Panc1 (cell line): ENCODE measurements around the gene SDC3. TPM values are rescaled to one million over a fixed set of nuclear protein-coding genes. Genes with fewer than 3 reads are reported as not detected.
A peak's percentile ranks its signal among the peaks of the same experiment; 100 is the strongest.

ENCODE experiments used
- ATAC-seq: fragments of 200-7000 bp; cut with Tn5 transposase; 2 replicates; pipeline ENCODE4 v1.9.1; 2020; ENCODE audit warnings: mild to moderate bottlenecking, moderate library complexity
- BruUV-seq: library from RNA; stranded (reverse); fragments of 400-500 nt; replicated peaks from 2 replicates; lab custom pipeline; 2021; lab: Mats Ljungman, UMichigan
- CTCF ChIA-PET: fragments of 300-600 bp; sonication (Branson Sonifier 250); formaldehyde crosslinking; loops from one replicate; lab custom pipeline; 2022; ENCODE audit warnings: antibody characterized with exemption; lab: Charles Lee
- POLR2A ChIA-PET: fragments of 300-600 bp; sonication (Branson Sonifier 250); formaldehyde crosslinking; loops from one replicate; lab custom pipeline; 2022; ENCODE audit warnings: antibody characterized with exemption; lab: Charles Lee
- DNase-seq: peaks from one replicate; pipeline ENCODE4 v3.0.0-alpha.2; 2010; ENCODE audit warnings: low read depth, low spot score
- H3K27ac ChIP-seq: 2 replicates; pipeline ENCODE4 v1.5.1; 2011; ENCODE audit warnings: mild to moderate bottlenecking, low read length, inconsistent platforms
- H3K27me3 ChIP-seq: fragments of 200-500 bp; sonication (Bioruptor generic); 2 replicates; pipeline ENCODE4 v1.6.0; 2014; ENCODE audit warnings: low read length, inconsistent platforms; ENCODE audit not compliant: control insufficient read depth, insufficient read depth
- H3K36me3 ChIP-seq: fragments of 200-500 bp; sonication (Bioruptor generic); 2 replicates; pipeline ENCODE4 v1.5.1; 2014; ENCODE audit warnings: inconsistent platforms, mild to moderate bottlenecking, low read length, moderate library complexity; ENCODE audit not compliant: control insufficient read depth, insufficient read depth
- H3K4me1 ChIP-seq: 2 replicates; pipeline ENCODE4 v1.5.1; 2011; ENCODE audit warnings: inconsistent platforms, mild to moderate bottlenecking, low read length, moderate library complexity; ENCODE audit not compliant: control insufficient read depth, insufficient read depth
- H3K4me3 ChIP-seq, 2 experiments: 2 replicates each; pipeline ENCODE4 v1.5.1; 2011 to 2012; ENCODE audit warnings: low read depth in 2 of 2, low read length in 2 of 2, mild to moderate bottlenecking in 2 of 2, inconsistent platforms in 1 of 2, moderate library complexity in 1 of 2
- H3K9me3 ChIP-seq: fragments of 200-500 bp; sonication (Bioruptor generic); 2 replicates; pipeline ENCODE4 v1.5.1; 2014; ENCODE audit warnings: low read depth, mild to moderate bottlenecking, inconsistent platforms, low read length, moderate library complexity; ENCODE audit not compliant: control insufficient read depth, insufficient read depth
- CTCF ChIP-seq: fragments of 450-650 bp; IDR thresholded peaks from 2 replicates; pipeline ENCODE4 v1.5.1; 2017; ENCODE audit warnings: mild to moderate bottlenecking
- POLR2AphosphoS5 ChIP-seq: IDR thresholded peaks from 2 replicates; pipeline ENCODE4 v1.6.1; 2012; ENCODE audit warnings: mild to moderate bottlenecking, low read depth, low read length, moderate library complexity
- REST ChIP-seq, 2 experiments: IDR thresholded peaks; 2 replicates each; pipeline ENCODE4 v1.6.1; 2011 to 2012; ENCODE audit warnings: low read depth in 2 of 2, control low read depth in 1 of 2, low read length in 1 of 2, mild to moderate bottlenecking in 1 of 2, moderate library complexity in 1 of 2; ENCODE audit not compliant: insufficient read depth in 1 of 2
- SIN3A ChIP-seq: IDR thresholded peaks from 2 replicates; pipeline ENCODE4 v1.6.1; 2012; ENCODE audit warnings: low read depth, mild to moderate bottlenecking, low read length, moderate library complexity, borderline replicate concordance; ENCODE audit not compliant: insufficient read depth
- TCF7L2 ChIP-seq: IDR thresholded peaks from 2 replicates; pipeline ENCODE4 v1.6.1; 2011; ENCODE audit warnings: mild to moderate bottlenecking, low read depth, low read length, inconsistent platforms
- in situ Hi-C: cut with HindIII; loops from 2 replicates; pipeline ENCODE4 v1.10.0; 2016; ENCODE audit warnings: low sequenced_read_pairs, low pct_unique_long_range_greater_than_20kb
- intact Hi-C: fragments of 100-400 bp; cut with micrococcal nuclease; formaldehyde crosslinking; loops from one replicate; pipeline ENCODE4 v1.10.0; 2022; ENCODE audit not compliant: unreplicated experiment
- total RNA-seq: library from RNA; stranded (reverse); gene quantifications from one replicate; pipeline ENCODE4 v1.2.1, GENCODE V29; 2021; ENCODE audit not compliant: unreplicated experiment

SDC3 gene
- total RNA-seq, 1 experiment from 2014 or later: 36.1 TPM

- TF ChIP-seq TCF7L2: no peak
- TF ChIP-seq POLR2AphosphoS5: no peak
- no peak for TF ChIP-seq CTCF
- no peak for TF ChIP-seq SIN3A
- no peak for TF ChIP-seq REST (IDR thresholded peaks at IDR 0.05; ENCODE audit: insufficient read depth in 1 of 2, low read depth in 2 of 2, low read length in 1 of 2)
- H3K27ac ChIP-seq: no peak overlapping the region
- H3K27me3 ChIP-seq: no peaks in the 10 kb centered on the region
- CTCF ChIA-PET: interaction anchor here (0.5 kb wide), 1 partner anchor 17 kb away, joined by 3 read pairs; no protein-coding TSS in a partner anchor
- in situ Hi-C loops (no loop called here), intact Hi-C loops (no loop called here)
- peaks cover 7% of the 10 kb centered on the region for H3K4me1 ChIP-seq
- POLR2A ChIA-PET: no interaction called here
- H3K4me3 ChIP-seq: no peak overlapping the region
- BruUV-seq: no TSS peak
- H3K36me3 ChIP-seq: no peaks in the 10 kb centered on the region
- DNase-seq: no peak
- H3K9me3 ChIP-seq: no peaks in the 10 kb centered on the region
- ATAC-seq: no peak
Observed at GRCh38 chr1:30896905-30897304, 11.7 kb downstream of the SDC3 start.

GRCh38 chr1:30895944-30896660 lies 12.5 kb downstream of the SDC3 start:
- no TSS peak for BruUV-seq
- intact Hi-C loops: no loop called here
- H3K9me3 ChIP-seq: no peaks in the 10 kb centered on the region
- in situ Hi-C loops: no loop called here
- POLR2A ChIA-PET: no interaction called here
- CTCF ChIA-PET: interaction anchor here (0.5 kb wide), 1 partner anchor 166 kb away, joined by 3 read pairs; no protein-coding TSS in a partner anchor
- peak overlapping the region; percentile 18; the same call in 1 of the 2 replicates for H3K27ac ChIP-seq
- TF ChIP-seq TCF7L2: no peak
- TF ChIP-seq POLR2AphosphoS5: no peak
- TF ChIP-seq REST (IDR thresholded peaks at IDR 0.05; ENCODE audit: insufficient read depth in 1 of 2, low read depth in 2 of 2, low read length in 1 of 2): no peak
- TF ChIP-seq SIN3A: no peak
- TF ChIP-seq CTCF: no peak
- ATAC-seq: no peak
- H3K4me3 ChIP-seq: no peak overlapping the region
- no peaks in the 10 kb centered on the region for H3K4me1 ChIP-seq
- no peak for DNase-seq
- H3K27me3 ChIP-seq: no peaks in the 10 kb centered on the region
- no peaks in the 10 kb centered on the region for H3K36me3 ChIP-seq
